HT1080 (cell line): ENCODE data around the gene ANKRD34A. TPM values are rescaled to one million over a fixed set of nuclear protein-coding genes. Genes with fewer than 3 reads are reported as not detected.
A peak's percentile ranks its signal among the peaks of the same experiment; 100 is the strongest.

Experiments
- DNase-seq: peaks from one replicate; pipeline ENCODE4 v3.0.0-alpha.2; 2015; ENCODE audit warnings: low read depth
- polyA plus RNA-seq, 2 experiments: library from polyadenylated mRNA; depleted of rRNA; stranded (reverse); fragments of >200 nt; gene quantifications; 2 replicates each; pipeline ENCODE4 v1.2.3, GENCODE V29; 2015
- total RNA-seq: library from RNA; depleted of rRNA; stranded (reverse); fragments of >200 nt; shearing (Covaris generic); gene quantifications from 2 replicates; pipeline ENCODE4 v1.2.3, GENCODE V29; 2014; rRNA removed

ANKRD34A gene
- 0.94 and 1.1 TPM in 2 replicates for total RNA-seq
- 0.75 and 0.81 TPM in 2 replicates for polyA plus RNA-seq (2015; cell fraction: cytosol; rRNA removed)
- polyA plus RNA-seq (2015; cell fraction: nucleus; rRNA removed), result 2.7 and 3.1 TPM in 2 replicates

DNA sequence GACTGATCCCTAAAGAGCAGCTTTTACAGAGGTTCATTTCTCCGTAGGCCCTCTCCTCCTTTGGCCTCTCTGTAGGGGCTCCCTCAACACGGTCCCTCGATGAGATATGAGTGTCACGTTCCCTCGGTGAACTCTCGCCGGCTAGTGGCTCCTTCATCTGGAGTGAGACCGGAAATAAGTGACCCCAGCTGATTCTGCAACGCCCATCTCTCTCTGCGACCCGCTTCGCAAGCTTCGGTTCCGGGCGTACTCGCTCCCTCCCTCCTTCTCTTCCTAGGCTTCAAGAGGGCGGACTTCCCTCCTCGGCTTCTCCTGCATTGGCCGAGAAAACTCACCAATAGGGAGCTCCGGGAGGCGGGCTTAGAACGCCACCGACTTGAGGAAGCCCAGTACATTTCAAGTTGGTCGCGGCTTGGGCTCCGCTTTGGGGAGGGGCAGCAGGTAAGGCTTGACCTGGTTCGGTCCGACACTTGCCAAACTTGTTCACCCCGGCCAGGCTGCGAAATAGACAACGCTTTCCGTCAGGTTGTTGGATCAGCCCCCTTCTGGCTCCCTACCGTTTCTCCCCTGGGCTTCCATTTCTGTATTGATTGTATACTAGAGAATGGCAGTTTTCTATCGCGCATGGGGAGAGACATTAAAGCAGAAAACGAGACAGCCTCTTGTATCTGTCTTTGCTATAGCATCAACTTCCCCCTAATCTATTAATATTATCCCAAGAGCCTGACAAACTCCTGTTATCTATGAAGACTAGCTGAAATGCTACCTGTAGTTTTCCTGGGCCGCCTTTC, at the start of gene ANKRD34A, which contains the start of gene POLR3GL:
Gene ANKRD34A, minus strand, starts transcription at position 248 of the 791 bp plus-strand sequence. CDS start 2,816 bp downstream, outside the sequence.
Gene POLR3GL, plus strand, starts transcription at position 363 of the 791 bp plus-strand sequence. CDS start 10,176 bp downstream, outside the sequence.
- DNase-seq, result peak; percentile 95

DNA sequence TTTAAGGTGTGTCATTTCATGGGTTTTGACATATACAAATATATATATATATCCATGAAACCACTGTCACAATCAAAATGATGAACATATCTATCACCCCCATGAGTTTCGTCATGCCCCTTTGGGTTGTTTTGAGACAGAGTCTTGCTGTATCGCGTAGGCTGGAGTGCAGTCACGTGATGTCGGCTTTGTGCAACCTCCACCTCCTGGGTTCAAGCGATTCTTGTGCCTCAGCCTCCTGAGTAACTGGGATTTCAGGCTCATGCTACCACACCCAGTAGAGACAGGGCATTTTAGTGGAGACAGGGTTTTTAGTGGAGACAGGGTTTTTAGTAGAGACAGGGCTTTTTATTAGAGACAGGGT, 49.2 kb upstream of the ANKRD34A start:
- DNase-seq, result no peak

DNA sequence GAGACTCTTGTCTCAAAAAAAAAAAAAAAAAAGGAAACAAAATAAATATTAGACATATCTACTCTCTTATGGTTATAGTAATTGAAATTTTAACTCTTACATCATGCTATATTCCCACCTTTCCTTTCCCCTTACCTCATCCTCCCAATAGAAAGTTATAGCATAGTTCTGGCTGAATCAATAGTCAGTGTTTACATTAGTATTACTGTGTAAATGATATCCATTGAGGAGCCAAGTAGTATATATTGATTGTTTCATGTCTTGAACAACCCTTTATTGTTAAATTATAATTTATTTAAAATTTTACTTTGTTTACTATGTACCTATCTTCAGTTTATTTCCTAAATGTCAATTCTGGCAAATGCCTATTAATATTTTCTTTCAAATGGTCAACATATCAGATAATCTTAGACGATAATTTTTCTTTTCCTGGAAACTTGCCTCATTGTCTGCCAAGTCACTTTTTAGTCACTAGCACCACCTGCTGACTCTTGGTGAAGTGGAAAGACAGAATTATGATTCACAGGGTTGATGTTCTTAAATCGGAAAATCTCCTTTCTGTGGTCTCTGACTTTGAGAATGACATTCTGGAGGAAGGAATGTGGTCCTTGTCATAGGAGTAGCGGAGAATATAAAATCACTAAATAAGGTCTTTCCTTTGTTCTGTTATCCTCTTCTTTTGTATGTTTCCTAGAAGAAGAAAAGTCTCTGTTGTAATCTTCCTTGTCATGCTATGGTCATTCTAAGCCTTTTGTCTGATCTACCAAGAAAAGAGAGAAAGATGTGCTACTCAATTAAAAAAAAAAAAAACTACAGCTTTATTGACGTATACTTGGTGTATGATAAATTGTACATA, 48.6 kb upstream of the ANKRD34A start:
- DNase-seq, result peak; percentile 74

DNA sequence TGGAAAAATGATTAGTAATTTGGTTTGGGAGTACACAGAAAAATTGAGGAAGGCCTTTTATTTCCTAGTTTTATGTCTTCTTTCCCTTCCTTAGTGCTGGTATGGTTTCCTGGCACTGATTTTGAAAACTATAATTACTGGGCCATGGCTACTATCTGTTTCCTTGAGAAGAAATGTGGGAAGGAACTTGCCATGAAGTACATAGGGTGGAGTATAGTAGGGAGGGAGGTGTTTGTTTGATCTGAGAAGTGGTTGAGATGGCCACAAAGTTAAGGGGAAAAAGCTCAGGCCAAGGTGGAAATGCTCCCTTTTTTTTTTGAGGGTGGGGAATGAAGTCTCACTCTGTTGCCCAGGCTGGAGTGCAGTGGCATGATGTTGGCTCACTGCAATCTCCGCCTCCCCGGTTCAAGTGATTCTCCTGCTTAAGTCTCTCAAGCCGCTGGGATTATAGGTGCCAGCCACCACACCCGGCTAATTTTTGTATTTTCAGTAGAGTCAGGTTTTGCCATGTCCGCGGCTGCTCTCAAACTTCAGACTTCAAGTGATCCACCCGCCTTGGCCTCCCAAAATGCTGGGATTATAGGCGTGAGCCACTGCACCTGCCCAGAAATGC, 45.9 kb upstream of the ANKRD34A start:
- DNase-seq, result no peak

DNA sequence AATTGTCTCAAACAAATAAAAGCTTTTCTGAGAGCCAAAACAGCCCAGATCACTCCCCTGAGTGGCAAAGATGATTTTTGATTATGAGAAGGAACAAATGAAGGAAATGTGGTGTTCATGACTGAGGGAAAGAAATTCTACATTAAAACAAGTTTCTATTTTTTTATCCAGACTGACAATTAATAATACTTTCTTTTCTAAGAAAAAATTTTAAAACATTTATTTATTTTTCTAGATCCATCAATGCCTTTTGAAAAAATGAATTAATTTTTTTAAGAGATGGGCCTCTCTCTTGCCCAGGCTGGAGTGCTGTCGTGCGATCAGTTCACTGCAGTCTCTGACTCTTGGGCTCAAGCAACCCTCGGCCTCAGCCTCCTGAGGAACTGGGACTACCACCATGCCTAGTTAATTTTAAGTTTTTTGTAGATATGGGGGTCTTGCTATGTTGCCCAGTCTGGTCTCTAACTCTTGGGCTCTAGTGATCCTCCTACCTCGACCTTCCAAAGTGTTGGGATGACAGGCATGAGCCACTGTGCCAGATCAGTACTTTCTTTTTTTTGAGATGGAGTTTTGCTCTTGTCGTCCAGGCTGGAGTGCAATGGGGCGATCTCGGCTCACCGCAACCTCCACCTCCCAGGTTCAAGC, 43.2 kb upstream of the ANKRD34A start:
- no peak for DNase-seq

DNA sequence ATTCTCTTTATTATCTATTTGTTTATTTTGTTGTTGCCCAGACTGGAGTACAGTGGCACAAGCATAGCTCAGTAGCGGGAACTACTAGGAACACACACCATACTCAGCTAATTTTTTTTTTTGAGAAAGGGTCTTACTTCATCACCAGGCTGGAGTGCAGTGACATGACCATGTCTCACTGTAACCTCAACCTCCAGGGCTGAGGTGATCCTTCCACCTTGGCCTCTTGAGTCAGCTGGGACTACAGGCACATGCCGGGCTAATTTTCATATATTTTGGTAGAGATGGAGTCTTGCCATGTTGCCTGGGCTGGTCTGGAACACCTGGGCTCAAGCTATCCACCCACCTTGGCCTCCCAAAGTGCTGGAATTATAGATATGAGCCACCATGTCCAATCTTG, 37.3 kb upstream of the ANKRD34A start:
- no peak for DNase-seq

DNA sequence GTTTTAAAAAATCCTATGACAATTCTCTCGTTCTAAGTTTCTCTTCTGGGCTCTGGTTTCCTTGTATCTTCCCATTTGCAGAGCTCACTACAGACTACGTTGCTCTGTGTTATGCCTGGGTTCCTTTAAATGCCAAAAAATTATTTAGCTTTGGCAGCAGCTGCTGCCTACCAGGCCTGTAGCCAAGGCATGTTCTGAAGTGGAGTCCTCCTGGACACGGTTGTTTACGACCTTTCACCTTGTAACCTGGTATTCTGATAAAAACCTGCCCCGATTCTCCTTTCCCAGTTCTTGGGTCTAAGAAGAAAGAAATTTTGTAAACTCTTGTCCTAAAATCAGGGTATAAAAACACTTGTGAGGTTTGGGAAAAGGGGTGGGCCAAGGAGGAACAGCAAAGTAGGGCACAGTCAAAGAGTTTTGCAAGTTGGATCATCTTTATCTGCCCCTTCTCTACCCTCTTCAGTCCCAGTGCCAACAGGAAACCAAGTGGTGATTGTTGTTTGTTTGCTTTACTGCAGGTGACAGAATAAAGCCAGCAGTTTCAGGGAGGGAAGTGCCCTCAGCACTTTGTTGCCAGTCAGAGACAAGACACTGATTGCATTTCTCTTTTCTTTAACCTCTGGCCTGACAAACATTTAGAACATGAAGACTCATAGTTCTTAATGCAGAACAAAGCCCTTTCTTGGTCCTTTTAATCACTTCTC, 35.1 kb upstream of the ANKRD34A start:
- no peak for DNase-seq

DNA sequence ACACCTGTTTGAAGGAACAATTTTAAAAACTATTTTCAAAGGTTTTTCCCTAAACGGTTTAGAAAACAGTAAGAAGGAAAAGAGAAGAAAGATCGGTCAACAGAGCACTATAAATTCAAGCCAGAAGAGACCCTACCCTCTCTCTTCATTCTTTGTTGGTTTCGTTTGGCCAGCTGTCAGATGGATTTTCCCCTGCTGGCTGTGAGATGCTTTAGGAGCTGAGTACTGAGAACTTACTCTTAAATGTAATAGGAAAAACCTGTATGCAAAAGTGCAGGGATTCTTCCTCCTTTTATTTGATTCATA, 33.3 kb upstream of the ANKRD34A start:
- no peak for DNase-seq

DNA sequence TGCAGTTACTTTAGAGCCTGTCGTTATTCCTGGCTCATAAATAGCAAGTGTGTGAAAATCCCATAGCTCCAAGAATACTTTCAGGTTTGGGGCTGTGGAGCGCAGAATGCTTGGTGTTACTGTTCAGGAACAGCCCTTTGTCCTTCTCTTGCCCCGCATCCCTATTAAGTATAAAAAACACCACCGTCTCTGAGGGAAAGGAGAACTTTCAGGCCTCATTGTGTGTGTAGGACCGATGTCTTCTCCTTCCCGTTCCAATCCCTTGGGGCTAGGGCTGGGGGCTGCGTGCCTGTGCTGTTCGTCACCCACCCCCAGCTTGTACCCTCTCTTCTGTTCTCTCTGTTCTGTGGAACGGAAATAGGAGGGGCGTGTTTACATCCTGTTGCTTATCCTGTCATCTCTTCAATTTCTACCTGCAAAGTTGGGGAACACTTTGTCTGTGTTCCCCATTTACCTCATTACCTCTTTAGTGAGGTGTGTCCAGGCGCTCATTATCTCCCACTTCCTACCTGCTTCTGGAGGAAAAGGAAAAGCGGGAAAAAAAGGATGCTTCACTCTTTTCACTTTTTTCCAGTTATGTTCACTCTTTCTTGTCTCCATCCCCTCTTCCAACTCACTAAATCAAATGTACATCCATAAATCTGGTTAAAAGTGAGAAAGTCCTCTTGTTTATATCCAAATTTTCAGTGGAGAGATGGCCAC, 32.8 kb upstream of the ANKRD34A start:
- DNase-seq, result peak; percentile 37

DNA sequence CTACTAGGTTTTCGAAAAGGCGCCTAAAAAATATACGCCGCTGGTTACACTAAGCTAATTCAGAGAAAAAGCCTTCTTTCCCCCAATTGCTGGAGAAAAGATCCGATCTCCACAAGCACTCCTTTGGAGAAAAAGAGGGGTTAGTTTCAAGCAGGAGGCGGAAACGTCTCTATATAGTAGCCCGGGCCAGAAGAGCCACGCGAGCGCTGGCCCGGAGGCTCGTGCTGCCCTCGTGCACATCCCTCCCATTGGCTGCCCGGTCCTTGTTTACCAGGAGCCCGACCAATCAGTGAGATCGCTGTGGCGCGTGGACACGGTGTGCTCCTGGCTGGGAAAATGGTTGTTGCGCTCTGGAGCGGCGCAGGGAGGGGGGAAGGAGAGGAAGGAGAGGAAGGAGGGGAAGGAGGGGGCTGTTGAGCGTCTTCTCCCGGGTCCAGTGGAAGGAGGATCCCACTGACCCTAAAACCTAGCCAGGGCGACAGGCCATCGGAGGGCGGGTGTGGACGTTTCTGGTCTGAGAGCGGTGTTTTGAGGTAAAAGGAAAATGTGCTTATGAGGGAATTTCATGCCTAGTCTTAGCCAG, 32.1 kb upstream of the ANKRD34A start, which contains the start of gene TXNIP:
Gene TXNIP, minus strand, starts transcription at position 147 of the 583 bp plus-strand sequence. CDS start 313 bp downstream, outside the sequence.
- peak; percentile 95 for DNase-seq

DNA sequence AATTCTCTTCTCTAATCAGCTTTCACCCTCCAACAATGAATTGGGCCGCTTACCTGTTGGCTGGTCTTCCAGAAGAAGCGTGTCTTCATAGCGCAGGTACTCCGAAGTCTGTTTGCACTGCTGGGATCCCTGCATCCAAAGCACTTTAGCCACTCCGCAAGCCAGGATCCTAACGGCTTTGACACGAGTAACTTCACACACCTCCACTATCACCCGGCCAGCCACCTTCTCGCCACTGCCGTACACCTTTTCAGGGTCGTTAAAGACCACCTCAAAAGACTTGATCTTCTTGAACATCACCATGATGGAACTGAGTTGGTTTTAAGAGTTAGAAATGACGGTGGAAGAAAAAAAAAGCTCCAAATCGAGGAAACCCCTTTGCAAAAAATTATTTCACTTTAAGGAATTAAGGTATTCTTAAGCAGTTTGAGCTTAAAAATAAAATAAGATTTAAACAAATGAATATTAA, 31.6 kb upstream of the ANKRD34A start:
- no peak for DNase-seq

DNA sequence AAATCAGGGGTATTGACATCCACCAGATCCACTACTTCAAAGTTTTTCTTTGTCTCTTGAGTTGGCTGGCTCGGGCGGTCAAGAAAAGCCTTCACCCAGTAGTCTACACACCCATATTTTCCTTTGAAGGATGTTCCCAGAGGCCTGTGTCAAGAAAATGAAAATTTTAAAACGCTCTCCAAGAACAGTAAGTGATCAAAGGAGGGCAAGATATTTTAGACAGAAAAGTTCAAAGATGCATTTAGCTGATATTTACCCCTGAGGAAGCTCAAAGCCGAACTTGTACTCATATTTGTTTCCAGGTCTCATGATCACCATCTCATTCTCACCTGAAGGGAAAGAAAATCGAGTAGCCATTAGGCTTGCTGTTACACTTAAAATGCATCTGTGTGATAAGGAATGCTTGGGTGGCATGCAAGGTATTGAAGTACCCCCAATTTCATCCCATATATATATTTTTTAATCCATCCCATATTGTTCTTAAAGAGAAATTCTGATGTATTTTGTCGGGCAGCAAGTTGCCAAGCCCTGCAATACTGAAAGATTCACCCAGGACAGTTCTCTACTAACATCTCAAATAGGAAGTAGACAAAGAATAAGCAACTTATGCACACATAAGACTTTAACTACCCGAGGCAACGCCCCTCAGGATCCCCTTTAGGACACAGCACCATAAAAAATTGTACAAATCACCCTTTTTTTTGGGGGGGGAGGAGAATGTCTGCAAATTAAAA, 30.9 kb upstream of the ANKRD34A start:
- DNase-seq, result no peak

DNA sequence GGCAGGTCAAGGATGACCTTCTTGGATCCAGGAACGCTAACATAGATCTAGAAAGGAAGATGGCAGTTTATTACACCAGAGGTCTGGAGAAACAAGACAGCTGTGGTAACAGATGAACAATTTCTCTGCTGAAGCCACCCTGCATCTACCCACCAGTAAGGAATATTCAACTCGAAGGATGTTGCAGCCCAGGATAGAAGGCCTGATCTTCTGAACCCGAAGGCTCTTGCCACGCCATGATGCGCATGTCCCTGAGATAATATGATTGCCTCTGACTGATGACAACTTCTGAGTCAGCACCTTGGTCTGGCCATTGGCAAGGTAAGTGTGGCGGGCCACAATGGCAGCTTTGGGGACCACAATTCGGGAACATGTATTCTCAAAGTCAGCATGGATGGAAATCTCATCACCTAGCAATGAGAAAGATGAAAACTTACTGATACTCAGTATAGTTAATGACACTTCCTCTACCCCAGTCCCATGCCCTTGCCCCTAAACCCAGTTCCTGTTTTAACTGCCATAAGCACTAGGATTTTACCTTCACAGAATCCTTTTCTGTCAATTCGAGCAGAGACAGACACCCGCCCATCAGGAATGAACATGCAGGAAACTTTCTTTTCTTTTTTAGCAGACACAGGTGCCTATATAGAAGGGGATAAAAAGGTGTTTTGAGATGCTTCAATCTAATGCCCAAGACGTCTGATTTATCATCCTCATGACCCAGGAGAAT, 30.2 kb upstream of the ANKRD34A start:
- DNase-seq, result no peak

DNA sequence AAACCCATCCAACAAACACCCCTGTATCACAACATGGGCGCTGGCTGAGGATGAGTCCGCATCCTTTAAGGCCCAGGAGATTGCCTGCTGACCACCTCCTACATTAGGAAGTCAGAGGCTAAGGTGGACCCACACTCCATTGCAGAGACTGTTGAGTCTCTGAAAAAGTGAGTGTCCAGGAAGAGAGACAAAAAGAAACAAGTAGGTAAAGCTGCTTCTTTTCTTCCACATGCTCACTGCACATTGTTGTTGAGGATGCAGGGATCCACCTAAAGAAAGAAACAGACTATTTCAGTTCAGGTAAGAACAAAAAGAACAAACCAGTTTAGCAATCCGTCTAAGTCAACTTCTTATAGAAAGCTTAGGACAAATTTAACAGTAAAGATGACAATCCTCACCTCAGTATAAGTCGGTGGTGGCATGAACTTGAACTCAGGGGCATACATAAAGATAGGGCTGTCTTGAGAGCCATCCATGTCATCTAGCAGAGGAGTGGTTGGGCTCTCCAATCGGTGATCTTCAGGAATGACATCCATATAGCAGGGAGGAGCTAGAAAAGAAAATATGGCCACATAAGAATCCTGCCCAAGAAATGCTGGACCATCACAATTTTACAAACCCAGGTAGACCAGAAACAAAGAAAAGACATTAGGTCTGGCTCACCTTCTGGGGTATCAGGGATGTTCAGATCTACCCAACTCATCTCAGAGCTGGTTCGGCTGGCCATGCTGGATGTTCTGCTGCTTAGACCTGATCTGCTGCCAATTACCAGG, 29.4 kb upstream of the ANKRD34A start:
- DNase-seq, result no peak

DNA sequence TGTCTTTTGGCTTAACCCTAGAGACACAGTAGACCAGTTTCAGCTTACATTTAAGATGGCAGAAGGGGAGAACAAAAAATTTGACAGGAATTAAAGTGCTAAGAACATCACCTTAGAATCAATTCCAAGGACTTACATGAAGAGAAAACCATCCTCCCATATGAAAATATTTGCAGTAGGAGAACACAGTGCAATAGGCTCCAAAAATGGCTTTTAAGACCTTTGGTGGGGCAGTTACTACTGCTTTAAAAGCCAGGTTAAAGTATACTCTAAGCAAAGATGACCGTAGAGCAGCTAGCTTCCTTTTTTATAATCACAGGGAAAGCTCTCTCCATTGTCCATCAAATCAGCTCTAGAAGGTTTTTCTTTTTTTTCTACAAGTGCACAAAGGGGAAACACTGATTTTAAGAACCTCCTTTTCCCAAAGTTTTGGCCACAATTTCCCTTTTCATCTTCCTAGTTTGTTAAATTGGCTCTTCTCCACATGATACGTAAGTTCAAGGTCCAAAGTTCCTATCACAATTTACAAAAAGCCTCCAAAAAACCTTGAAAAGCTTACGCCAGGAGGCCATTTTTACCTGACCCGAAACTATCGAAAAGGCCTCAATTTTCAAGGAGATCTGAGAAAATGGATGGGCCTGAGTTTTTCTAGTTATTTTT, 28.7 kb upstream of the ANKRD34A start:
- DNase-seq, result no peak

DNA sequence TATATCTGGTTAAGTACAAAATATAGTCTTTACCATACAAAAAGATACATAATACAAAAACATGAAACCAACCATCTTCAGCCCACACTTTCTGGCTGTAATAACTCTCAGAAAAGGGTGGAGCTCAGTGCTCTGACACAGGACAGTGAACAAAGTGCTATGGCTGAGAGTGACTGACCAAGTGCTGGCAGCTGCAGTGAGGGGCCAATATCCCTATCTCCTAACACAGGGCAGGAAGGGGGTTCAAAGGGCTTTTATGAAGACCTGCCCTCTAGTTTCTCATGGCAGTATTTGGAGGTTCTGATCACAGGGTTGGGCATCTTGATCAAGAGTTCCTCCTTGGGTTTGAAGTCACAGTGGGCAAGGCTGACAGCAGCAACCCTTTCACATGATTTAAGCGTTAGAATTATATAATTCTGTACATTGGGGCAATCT, 28.1 kb upstream of the ANKRD34A start:
- no peak for DNase-seq
